ENCODE results near the gene EXOSC9. TPM values are rescaled to one million over a fixed set of nuclear protein-coding genes. Genes with fewer than 3 reads are reported as not detected.

The EXOSC9 gene
- total RNA-seq, 1 experiment from 2014 or later: 87.8 TPM

DNA sequence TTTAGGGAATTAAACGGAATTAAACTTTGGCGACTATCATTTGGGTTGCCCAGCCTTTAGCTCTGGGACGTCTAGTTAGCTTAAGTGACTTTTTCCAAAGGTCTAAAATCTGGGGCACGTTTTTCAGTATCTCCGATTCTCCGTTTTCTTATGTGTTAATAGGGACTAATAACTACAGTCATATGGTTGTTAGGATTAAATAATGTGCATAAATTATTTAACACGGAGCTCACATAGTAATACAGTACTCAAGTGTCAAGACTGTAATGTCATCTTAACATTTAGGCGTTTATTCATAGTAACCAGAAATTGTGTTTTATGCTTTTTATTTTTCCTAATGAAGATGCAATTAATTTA is 23.0 kb downstream of the EXOSC9 start:
- no peak for DNase-seq (ENCODE audit: low spot score)

DNA sequence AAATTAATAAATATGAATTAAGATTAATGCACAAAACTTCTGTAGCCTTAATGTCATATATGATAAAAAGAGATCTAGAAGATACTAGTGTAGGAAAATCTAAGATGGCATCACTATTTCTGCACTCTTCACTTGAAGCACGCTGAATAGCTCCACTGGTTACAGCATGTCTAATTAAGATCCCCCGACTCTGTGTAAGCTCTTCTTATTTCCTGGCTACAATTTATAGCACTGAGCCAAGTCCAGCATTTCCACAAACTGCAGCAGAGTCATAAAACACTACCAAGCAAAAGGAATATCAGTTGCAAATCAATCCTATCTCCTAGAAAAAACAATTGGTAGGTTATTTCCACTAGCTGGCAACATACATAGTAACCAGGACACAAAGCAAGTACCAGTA is 23.8 kb downstream of the EXOSC9 start:
- DNase-seq (ENCODE audit: low spot score): no peak

DNA sequence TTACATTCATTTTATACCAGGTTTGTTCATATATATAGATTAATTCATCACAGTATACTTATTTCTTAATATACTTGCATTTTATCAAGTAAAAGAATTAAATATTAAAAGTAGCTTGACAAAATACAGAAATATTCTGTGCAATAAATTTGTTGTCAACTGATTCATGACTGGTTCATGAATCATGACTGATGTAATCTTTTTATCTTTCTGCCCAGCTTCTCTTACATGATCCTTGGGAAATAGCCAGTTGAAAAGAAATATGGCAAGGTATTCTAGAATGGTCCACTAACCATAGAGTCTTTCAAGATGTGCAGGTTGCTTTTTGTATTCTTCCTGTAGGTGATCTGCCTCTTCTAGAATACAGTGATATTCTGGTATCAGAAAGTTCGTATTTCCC is 26.7 kb downstream of the EXOSC9 start:
- DNase-seq (ENCODE audit: low spot score): peak; percentile 30

DNA sequence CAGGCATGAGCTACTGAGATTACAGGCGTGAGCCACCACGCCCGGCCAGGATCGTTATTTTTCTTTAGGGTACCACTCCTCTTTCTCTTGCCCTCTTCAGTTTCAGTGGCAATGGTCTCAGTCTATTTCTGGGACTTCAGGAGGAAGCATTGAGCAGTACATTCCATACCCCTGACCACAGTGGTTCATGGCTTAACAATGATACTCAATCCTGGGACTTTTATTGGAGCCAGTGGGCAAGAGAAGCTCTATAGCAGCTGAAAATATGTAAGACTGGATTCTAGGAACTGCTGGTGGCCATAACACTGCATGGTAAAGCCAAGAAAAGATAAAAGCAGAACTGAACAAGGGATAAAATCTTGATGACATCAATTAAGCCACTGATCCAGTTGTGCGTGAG is 28.4 kb downstream of the EXOSC9 start:
- no peak for DNase-seq (ENCODE audit: low spot score)

DNA sequence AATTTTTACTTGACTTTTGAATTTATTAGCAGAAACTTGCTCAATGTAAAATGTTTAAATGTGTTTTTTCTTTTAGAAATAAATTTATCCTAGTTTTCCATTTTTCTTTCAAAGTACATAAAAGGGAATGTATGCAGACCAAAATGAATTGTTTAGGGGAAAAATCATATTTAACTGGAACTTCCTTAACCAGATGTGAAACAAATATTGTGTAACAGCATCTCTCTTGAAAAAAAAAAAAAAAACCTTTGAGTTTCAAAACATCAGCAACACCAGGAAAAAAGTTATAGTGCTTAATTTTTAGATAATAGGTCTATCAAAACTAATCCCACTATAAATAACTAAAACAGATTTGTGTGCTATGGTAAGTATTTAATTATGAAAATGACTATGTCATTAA is 37.0 kb downstream of the EXOSC9 start:
- no peak for DNase-seq (ENCODE audit: low spot score)

DNA sequence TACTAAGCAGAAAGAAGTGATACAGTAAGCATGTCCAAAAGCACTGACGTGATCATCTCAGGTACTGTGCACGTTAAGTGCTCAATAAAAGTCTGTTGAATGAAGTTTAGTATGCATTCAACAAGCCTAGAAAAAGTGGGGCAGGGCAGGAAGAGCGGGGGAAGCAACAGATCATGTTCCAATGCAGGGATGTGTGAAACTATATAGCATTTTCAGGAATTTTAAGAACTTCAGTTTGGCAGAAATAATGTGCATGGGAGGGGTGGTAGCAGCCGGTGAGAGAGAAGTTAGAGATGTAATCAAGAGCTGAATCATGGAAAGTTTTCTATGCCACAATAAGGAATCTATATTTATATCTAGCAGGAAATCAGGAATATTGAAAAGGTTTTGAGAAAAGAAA is 41.7 kb downstream of the EXOSC9 start:
- DNase-seq (ENCODE audit: low spot score): no peak

DNA sequence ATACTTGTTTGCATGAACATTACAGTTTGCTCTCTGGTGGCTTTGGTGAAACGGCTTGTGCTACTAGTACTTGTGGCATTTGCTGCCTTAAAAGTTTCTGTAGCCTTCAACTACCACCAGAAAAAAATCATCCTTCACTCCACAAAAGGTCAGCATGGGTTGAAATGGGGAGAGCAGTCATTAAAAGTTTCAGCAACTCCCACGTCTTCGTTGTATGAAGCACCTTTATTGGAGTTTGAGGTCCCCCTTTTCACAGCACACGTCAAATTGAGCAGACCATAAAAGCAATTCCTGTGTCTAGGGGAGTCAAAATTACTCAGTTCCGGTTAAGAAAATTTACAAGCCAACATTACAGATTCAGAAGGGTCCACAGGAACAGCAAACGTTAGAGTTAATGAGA is 45.5 kb downstream of the EXOSC9 start:
- no peak for DNase-seq (ENCODE audit: low spot score)

DNA sequence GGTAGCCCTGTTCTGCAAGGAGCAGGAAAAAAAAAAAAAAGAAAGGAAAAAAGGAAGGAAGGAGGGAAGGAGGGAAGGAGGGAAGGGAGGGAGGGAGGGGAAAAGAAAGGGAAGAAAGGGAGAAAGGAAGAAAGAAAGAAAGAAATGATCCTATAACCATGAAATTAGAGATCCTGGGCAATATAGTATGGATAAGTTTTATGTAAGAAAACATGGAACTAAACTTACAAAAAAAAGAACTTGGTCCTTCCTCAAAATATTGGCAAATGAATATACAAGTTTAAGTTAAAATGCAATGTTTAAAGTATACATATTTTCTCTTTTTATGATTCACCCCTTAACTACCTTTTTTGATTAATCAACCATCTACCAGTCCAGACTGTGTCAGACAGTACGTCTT is 50.2 kb downstream of the EXOSC9 start:
- DNase-seq (ENCODE audit: low spot score): no peak

DNA sequence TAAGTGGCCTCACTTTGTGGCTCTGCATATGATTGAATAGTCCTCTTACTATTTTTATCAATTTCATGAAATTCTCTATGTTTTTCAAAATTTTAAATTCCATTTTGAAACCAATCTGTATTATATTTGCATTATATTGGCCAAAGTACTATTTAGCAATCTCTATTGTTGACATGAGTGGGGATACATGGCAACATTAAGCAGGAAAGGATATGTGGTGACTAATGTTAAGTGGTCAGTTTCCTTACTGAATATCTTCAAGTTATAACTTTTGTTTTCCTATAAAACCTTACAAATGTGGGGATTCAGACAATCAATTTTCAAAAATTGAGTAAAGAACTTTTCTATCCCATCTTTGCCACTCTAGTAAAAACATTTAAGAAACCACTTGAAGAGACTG is 59.0 kb downstream of the EXOSC9 start:
- DNase-seq (ENCODE audit: low spot score): no peak

DNA sequence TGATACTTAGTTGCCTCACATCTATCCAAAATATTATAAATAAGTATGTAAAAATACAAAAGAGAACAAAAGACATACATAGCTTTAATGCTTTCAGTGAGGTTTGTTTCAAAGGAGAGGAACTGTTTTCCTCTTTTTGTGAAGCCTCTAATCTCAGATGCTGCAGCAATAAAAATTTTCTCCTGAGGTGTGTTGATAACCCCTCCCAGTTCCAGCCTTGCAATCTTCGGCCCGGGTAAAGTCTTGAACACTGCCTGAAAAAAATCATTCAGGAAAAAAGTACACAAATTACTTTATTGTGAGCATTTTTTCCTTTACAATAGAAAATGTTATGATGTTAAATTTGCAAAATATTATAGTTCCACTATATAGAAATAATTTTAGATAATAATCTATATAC is 60.3 kb downstream of the EXOSC9 start:
- DNase-seq (ENCODE audit: low spot score): no peak

DNA sequence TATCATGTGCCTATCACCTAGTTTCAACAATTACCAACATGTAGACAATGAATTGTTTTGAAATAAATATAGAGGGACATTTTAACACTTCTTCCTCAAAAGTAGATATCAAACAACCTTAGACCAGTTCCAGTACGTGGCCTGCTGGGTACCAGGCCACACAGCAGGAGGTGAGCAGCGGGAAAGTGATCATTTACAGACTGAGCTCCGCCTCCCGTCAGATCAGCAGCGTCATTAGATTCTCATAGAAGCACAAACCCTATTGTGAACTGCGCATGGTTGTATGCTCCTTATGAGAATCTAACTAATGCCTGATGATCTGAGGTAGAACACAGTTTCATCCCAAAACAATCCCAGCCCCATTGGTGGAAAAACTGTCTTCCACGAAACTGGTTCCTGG is 62.7 kb downstream of the EXOSC9 start:
- no peak for DNase-seq (ENCODE audit: low spot score)

Other genes with a start within 250 kb of the EXOSC9 start
- gene ANXA5, start 104.3 kb upstream of the EXOSC9 start, total RNA-seq (2014; rRNA removed; shearing (Covaris generic)): 936 and 953 TPM in 2 replicates
- gene SMIM43, start 36.2 kb upstream of the EXOSC9 start, total RNA-seq (2014; rRNA removed; shearing (Covaris generic)): not detected in 2 replicates
- gene CCNA2, start 22.6 kb downstream of the EXOSC9 start, total RNA-seq (2014; rRNA removed; shearing (Covaris generic)): 139 and 148 TPM in 2 replicates
- 25.6 and 48.4 TPM in 2 replicates for gene BBS7, start 69.2 kb downstream of the EXOSC9 start, total RNA-seq (2014; rRNA removed; shearing (Covaris generic))
- 0.57 and 0.98 TPM in 2 replicates for gene TRPC3, start 150.7 kb downstream of the EXOSC9 start, total RNA-seq (2014; rRNA removed; shearing (Covaris generic))